GM12875 (cell line): ENCODE measurements around the gene IL16.

Experiments used
- H3K4me3 ChIP-seq: one replicate; pipeline ENCODE4 v1.5.1; 2011; ENCODE audit warnings: low read depth, low read length, control low read depth
- CTCF ChIP-seq: IDR thresholded peaks from 2 replicates; pipeline ENCODE4 v1.5.1; 2011; ENCODE audit warnings: low read depth, mild to moderate bottlenecking, control low read depth, inconsistent platforms, low read length, moderate library complexity, borderline replicate concordance; ENCODE audit not compliant: insufficient read depth

Gene IL16

GRCh38 chr15:81322676-81323253 is 126.1 kb downstream of the IL16 start:
- no peak overlapping the region for H3K4me3 ChIP-seq
- TF ChIP-seq CTCF: no peak

GRCh38 chr15:81323559-81323943 is 126.9 kb downstream of the IL16 start:
- H3K4me3 ChIP-seq: peak overlapping the region; percentile 86
- TF ChIP-seq CTCF: no peak

DNA sequence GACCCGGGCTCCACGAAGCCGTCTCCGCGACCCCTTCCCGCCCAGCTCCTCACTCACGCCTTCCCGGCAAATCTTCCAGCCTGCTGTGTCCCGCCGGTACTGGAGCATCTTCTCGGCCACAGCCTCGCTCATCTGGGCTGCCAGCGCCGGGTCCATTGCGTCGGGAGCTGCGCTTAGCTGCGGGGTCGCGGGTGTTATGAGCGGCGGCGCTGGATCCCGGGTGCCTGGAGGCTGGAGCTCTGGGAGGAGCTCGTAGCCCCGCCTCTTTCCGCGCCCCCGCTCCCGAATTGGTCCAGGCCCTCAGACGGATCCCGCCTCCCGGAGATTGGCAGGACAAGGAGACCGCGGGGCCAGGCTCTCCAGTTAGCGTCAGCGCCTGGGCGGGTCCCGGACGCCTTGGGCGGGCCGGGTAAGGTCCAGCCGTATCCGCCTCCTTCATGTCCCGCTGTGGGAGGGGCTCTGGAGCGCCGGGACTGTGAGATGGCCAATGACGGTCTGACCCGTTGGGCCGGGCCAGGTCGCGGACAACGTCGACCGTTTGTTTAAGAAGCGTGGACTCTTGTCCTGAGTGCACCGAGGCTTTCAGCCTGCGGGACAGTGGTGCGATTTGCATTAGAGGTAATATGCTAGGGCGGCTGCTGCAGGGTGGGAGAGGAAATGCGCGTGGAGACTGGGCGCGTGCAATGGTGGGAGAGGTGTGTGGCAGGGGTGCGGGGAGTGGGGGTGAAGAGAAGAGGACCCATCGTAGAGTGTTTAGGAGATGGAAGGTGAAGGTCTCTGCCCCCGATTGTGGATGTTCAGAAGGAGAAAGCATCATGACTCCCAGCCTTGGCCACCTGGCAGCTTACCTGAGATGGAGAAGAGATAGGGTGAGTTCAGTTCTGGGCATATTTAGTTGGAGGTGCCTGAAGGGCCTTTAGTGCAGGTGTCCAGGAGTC is 127.5 kb downstream of the IL16 start, which contains the start of gene STARD5:
TSS of gene STARD5 (minus strand) at position 198 of the 938 bp plus-strand sequence. CDS start at position 156, 42 bp downstream.
- TF ChIP-seq CTCF: no peak
- peak within 1 kb of the TSS; percentile 86 for H3K4me3 ChIP-seq

DNA sequence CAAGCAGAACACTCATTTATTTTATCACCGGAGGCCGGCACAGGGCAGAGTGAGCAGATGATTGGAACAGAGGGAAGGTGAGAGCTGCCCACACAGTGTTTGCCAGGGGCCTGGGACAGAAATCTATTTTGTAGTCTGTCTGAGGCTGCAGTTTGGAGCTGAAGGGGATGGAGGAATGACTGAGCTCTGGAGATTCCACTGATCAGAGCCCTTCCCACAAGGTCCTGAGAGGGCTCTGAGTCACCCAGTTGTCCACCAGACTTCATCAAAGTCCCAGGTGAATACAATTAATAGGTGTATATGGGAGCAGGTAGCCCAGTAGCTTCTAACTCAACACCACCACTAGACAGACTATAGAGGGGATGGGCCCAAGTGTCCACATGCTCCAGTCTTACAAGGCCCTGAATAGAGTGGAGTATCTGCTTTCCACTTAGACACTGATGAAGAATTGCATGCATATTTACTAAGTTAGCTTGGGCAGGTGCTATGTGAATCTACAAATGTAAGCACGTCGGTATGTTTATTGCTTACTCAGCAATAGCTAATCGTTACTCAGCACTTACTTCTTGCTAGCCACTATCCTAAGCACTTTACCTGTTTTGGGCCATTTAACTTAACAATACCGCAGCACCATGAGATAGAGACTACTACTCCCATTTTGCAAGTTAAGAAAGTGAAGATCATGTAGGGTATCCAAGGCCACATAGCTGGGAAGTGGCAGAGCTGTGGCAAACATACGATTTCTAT is 130.0 kb downstream of the IL16 start:
- H3K4me3 ChIP-seq: no peak overlapping the region
- no peak for TF ChIP-seq CTCF

DNA sequence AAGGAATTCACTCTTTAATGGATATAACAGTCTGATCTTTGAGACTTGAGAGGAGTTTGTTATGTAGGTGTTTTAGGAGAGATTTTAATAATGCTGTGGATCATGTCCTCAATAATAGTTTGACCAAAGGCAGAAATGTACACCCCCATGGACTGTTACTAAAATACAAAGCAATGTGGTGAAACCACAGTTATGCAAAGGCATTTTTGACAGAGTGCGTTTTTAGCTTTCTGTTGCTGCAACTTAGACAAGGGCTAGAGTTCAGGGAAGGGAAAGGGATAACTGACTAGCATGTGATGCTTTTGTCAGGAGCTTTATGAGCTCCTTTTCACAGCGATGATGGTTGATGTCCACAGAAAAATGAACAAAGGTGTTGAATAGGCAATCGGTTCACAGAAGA is 130.8 kb downstream of the IL16 start:
- TF ChIP-seq CTCF: no peak

DNA sequence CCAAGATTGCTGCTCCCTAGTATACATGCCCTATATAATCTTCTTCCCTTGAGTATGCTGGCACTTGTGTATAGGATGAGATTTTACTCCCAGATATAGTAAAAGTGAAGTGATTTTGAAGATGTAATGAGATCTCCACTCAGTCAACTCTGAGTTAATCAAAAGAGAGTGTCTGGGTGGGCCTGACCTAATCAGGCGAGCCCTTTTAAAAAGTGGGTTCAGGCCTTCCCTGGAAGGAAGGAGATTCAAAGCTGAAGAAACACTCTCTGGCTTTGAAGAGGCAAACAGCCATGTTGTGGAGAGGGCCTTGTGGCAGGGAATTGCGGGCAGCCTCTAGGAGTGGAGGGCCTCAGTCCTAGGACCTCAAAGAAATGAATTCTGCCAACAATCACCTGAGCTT is 132.8 kb downstream of the IL16 start:
- TF ChIP-seq CTCF: no peak

More for the DNA sequence above, 130.8 kb downstream of the IL16 start:
- no peak overlapping the region for H3K4me3 ChIP-seq

More for the DNA sequence above, 132.8 kb downstream of the IL16 start:
- no peak overlapping the region for H3K4me3 ChIP-seq
